GM19351 (cell line): ENCODE data around the gene ZNF587.
"Not testable (repeated sequence)": the region's sequence is repeated elsewhere in the genome, so short reads cannot be mapped to it uniquely, and the experiment has no call there.

Experiments
- ATAC-seq: cut with Tn5 transposase; IDR thresholded peaks from one replicate; pipeline ENCODE4 v1.9.1; 2021; ENCODE audit warnings: mild to moderate bottlenecking, moderate library complexity; ENCODE audit not compliant: unreplicated experiment

Gene ZNF587

GRCh38 chr19:57849666-57850473, at the start of gene ZNF587:
Gene ZNF587, plus strand, starts transcription at chr19:57849859. Its CDS starts 180 bp downstream, at chr19:57850039.
- ATAC-seq, result peak; percentile 95

DNA sequence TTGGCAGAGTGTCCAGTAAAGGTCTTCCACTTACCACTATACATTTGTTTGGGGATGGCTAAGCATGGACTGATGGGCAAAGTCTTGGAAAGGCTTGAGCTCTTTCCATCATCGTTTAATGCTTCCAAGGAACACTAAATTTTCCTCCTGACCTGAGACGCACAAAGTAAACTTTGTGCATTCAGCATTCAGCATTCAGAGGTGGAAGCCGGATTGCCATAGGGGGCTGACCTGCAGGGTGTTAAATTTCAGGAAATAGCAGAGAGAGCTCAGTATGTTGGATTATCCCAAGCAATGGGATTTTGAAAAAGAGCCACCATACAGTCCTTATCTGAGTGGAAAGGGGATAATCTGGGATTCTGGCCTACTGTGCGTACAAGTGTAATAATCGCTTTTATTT, 49.0 kb upstream of the ZNF587 start:
- no peak for ATAC-seq

DNA sequence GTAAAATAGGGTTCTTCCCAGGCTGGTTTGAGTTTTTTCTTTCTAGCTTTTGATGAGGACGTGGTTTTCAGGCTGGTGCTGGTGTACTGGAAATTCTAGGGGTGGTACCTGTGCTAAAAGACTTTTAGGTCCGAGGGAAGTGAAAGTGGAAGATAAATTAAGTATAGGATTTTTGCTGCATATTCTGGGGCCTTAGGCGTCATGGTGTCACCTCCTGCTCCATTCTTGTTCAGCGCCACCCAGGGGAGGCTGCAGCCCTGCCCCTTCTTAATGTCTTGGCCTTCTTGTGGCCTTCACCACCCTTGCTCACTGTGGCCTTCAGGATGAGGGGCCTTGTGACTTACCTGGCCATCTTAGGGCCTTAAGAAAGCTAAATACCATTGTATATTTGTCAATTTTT, 47.4 kb upstream of the ZNF587 start:
- ATAC-seq, result peak; percentile 63

DNA sequence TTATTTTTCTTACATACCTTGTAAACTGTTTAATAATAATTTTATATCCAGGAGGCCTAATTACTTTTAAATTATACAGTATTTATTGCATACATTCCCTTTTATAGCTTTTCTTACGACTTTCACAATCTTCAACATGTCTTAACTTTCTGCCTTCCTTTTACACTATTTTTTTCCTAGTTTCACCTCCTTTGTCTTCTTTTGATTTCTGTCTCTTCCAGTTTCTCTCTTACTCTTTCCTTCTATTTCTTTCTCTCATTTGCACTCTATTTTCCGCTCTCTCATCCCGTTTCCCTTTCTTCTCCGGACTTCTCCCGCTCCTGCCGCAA, 46.4 kb upstream of the ZNF587 start:
- no peak for ATAC-seq

GRCh38 chr19:57803594-57804325, 45.9 kb upstream of the ZNF587 start:
- ATAC-seq, result no peak

- no peak for ATAC-seq
Measured at GRCh38 chr19:57807541-57807940, 42.1 kb upstream of the ZNF587 start.

DNA sequence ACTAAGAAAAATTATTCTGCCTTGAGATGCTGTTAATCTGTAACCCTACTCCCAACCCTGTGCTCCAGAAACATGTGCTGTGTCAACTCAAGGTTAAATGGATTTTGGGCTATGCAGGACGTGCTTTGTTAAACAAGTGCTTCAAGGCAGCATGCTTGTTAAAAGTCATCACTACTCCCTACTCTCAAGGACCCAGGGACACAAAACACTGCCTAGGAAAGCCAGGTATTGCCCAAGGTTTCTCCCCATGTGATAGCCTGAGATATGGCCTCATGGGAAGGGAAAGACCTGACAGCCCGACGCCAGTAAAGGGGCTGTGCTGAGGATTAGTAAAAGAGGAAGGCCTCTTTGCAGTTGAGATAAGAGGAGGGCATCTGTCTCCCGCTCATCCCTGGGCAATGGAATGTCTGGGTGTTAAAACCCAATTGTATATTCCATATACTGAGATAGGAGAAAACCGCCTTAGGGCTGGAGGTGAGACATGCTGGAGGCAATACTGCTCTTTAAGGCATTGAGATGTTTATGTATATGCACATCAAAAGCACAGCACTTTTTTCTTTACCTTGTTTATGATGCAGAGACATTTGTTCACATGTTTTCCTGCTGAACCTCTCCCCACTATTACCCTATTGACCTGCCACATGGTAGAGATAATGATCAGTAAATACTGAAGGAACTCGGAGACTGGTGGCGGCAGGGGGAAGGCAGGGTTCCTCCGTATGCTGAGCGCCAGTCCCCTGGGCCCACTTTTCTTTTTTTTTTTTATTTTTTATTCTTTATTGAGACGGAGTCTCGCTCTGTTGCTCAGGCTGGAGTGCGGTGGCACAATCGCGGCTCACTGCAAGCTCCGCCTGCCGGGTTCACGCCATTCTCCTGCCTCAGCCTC, 39.0 kb upstream of the ZNF587 start:
- ATAC-seq, result not testable (repeated sequence)

DNA sequence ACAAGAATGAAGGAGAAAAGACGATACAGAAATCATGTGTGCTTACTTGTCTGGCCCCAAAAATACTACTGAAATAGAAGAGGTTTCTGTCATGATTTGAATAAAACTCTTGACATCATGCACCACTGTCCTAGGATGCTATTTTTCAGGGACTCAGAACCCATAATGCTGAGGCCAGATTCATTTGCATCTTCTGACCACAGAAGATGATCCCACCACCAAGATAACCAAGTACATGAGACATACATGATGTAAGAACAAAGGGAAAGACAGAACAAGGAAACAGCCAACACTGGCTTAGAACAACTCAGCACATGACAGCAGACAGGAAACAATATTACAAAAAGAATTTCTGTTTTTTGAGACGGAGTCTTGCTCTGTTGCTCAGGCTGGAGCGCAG, 37.4 kb upstream of the ZNF587 start:
- peak; percentile 36 for ATAC-seq

DNA sequence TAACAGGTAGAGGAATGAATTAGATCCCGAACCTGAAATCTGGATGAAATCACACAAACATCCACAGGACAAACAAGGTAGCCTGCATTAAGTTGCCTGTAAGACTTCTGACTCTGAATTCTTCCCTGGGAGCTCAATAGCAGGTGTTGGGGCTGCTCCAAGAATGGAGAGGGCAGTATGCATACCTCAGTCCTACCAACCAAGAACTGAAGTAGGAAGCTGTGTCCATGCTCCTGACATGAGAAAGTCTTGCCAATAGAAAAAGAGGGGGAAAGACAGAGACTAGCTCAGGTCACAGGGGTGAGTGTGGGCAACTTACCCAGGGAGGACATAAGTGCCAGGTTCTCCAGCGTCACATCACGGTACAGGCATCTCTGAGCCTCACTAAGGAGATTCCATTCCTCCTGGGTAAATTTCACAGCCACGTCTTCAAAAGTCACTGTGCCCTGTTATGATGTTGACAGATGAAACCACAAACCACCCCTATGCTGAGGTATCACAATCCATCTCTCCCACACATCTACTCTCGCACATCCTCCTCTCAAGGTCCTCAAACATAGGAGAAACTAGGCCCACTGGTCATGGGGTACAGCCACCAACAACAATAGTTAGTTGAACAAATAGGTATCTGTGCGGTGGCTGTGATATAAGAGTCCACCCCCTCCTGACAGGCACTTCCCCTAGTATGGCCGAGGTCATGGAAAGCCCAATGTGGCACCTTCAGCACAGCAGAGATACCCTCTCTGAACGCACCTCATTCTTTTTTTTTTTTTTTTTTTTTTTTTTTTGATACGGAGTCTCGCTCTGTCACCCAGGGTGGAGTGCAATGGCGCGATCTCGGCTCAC, 36.5 kb upstream of the ZNF587 start:
- ATAC-seq, result not testable (repeated sequence)

DNA sequence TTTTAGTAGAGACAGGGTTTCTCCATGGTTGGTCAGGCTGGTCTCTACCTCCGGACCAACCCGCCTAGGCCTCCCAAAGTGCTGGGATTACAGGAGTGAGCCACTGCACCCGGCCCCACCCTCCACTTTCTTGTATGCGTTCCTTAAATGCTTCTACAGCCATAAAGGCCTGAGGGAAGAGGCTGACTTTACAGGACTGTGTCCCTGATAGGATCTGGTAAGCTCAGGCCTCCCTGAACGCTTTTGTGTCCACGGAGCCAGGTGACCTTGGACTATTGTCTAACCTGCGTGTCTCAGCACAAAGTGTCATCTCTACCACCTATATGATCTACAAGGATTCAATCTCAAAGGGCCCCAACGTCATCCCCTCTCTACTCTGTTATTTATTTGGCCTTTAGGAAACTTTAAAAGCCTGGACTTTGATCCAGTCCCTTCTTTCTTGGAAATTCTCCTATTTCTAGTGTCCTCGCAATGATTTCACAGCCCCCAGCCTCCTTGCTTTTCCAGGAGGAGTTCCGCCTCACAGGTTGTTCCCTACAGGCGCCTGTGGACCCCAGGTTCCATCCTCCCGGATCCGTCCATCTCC, 35.6 kb upstream of the ZNF587 start:
- no peak for ATAC-seq

- peak; percentile 65 for ATAC-seq
Measured at GRCh38 chr19:57814505-57815246, 35.0 kb upstream of the ZNF587 start, which contains the start of gene ZNF552. Gene ZNF552, minus strand, starts transcription at chr19:57814913. Its CDS starts 170 bp downstream, at chr19:57814743.

DNA sequence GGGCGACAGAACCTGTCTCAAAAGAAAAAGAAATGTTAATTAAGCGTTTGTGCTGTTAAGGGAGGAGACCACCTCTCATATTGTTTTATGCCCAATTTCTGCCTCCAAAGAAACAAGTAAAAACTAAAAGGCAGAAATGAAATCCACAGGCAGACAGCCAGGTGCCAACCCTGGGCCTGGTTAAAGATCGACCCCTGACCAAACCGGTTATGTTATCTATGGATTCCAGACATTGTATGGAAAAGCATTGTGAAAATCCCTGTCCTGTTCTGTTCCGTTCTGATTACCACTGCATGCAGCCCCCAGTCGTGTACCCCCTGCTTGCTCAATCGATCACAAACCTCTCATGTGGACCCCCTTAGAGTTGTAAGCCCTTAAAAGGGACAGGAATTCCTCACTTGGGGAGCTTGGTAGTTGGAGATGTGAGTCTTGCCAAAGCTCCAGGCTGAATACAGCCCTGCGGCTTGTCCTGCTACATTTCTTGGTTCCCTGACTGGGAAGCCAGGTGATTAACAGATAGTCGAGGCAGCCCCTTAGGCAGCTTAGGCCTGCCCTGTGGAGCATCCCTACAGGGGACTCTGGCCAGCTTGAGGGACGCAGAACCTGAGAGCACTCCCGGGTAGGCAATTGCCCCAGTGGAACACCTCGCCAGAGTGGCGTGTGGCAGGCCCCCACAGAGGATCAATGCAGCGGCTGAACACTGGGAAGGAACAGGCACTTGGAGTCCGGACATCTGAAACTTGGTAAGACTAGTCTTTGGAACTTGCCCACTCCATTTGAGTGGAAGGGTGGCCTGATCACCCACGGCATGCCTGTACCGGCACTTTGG, 34.2 kb upstream of the ZNF587 start:
- ATAC-seq, result no peak

DNA sequence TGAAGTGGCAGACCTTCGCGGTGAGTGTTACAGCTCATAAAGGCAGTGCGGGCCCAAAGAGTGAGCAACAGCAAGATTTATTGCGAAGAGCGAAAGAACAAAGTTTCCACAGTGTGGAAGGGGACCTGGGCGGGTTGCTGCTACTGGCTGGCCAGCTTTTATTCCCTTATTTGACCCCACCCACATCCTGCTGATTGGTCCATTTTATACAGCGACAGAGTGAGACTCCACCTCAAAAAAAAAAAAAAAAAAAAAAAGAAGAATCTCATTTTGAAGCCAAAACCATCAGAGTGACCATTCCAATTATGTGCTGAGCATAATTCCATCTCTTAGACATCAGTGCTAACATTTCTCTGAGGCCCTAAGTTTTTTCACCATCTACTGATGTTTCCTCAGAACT, 33.0 kb upstream of the ZNF587 start:
- ATAC-seq, result no peak

DNA sequence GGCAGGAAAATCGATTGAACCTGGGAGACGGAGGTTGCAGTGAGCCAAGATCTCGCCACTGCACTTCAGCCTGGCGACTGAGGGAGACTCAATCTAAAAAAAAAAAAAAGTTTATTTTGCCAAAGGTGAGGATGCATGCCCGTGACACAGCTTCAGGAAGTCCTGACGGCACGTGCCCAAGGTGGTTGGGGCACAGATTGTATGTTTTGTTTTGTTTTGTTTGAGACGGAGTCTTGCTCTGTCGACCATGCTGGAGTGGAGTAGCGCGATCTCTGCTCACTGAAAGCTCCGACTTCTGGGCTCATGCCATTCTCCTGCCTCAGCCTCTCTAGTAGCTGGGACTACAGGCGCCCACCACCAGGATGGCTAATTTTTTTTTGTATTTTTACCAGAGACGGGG, 31.7 kb upstream of the ZNF587 start:
- ATAC-seq, result no peak

DNA sequence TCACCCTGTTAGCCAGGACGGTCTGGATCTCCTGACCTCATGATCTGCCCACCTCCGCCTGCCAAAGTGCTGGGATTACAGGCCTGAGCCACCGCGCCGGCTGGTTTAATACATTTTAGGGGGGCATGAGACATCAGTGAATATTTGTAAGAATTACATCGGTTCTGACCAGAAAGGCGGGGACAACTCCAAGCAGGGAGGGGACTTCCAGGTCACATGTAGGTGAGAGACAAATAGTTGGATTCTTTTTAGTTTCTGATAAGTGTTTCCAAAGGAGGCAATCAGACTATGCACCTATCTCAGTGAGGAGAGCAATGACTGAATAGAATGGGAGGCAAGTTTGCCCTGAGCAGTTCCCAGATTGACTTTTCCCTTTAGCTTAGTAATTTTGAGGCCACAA, 31.3 kb upstream of the ZNF587 start:
- ATAC-seq, result no peak

GRCh38 chr19:57819475-57820148, 30.0 kb upstream of the ZNF587 start:
- peak; percentile 87 for ATAC-seq

GRCh38 chr19:57820599-57820998, 29.1 kb upstream of the ZNF587 start:
- no peak for ATAC-seq

- not testable (repeated sequence) for ATAC-seq
Measured at GRCh38 chr19:57821095-57821494, 28.6 kb upstream of the ZNF587 start.
